Measurements from ENCODE around the gene MYPOP.

MYPOP gene

DNA sequence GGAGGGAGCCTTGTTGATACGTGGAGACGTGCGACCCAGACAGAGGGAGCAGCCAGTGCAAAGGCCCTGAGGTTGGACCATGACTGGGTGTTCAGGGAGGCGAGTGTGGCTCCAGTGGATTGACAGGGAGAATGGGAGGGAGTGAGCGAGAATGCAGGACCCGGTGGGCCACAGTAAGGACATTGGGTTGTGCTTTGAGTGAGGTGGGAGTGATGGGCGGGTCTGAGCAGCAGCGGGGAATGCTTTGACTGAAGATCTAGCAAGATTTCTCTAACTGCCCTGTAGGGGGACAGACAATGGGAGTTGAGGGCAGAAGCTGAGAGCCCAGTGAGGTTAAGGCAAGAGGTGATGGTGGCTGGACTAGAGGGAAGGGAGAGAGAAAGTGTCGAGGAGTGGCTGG, 19.9 kb upstream of the MYPOP start:
- DNase-seq (ENCODE audit: low read depth): peak; percentile 27
- no peak overlapping the region for H3K4me3 ChIP-seq (ENCODE audit: low read depth, low read length)
- TF ChIP-seq, protein P1, sequence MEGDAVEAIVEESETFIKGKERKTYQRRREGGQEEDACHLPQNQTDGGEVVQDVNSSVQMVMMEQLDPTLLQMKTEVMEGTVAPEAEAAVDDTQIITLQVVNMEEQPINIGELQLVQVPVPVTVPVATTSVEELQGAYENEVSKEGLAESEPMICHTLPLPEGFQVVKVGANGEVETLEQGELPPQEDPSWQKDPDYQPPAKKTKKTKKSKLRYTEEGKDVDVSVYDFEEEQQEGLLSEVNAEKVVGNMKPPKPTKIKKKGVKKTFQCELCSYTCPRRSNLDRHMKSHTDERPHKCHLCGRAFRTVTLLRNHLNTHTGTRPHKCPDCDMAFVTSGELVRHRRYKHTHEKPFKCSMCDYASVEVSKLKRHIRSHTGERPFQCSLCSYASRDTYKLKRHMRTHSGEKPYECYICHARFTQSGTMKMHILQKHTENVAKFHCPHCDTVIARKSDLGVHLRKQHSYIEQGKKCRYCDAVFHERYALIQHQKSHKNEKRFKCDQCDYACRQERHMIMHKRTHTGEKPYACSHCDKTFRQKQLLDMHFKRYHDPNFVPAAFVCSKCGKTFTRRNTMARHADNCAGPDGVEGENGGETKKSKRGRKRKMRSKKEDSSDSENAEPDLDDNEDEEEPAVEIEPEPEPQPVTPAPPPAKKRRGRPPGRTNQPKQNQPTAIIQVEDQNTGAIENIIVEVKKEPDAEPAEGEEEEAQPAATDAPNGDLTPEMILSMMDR (IDR thresholded peaks at IDR 0.05; ENCODE audit: insufficient read depth, low read depth, low read length, missing control alignments): peak; percentile 38

DNA sequence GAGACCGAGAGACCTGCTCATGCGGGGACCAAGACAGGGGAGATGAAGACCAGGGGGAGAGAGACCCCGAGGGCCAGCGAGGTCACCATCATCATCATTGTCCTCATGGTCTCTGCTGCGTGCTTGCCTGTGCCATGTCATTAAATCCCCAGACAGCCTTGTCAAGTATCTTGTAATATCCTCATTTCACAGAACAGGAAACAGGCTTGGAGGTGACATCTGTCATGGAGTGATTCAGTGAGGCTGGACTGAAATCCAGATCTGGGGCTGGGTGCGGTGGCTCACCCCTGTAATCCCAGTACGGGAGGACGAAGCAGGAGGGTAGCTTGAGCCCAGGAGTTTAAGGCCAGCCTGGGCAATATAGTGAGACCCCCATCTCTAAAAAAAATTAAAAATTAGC, 18.0 kb upstream of the MYPOP start:
- DNase-seq (ENCODE audit: low read depth): no peak
- TF ChIP-seq, protein P1 (IDR thresholded peaks at IDR 0.05; ENCODE audit: insufficient read depth, low read depth, low read length, missing control alignments): no peak
- H3K4me3 ChIP-seq (ENCODE audit: low read depth, low read length): no peak overlapping the region

DNA sequence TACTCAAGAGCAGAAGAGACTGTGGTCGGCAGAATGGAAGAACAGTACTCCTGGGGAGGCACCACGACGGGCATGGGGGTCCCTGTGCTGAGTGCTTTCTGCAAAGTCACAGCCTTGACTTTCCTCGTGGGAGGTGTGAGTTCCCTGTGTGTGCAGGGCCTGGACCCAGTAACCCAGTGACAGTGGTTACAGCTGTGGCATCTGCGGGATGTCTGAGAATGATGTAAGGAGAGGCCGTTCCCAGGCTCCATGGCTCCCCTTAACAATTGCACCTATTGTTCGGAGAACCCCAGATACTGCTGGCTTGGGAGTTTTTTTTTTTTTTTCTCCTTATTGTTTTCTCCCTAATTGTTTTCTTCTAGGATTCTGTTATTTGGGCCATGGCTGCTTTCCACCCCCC, 17.3 kb upstream of the MYPOP start:
- no peak overlapping the region for H3K4me3 ChIP-seq (ENCODE audit: low read depth, low read length)
- no peak for DNase-seq (ENCODE audit: low read depth)
- TF ChIP-seq, protein P1 (IDR thresholded peaks at IDR 0.05; ENCODE audit: insufficient read depth, low read depth, low read length, missing control alignments): no peak

DNA sequence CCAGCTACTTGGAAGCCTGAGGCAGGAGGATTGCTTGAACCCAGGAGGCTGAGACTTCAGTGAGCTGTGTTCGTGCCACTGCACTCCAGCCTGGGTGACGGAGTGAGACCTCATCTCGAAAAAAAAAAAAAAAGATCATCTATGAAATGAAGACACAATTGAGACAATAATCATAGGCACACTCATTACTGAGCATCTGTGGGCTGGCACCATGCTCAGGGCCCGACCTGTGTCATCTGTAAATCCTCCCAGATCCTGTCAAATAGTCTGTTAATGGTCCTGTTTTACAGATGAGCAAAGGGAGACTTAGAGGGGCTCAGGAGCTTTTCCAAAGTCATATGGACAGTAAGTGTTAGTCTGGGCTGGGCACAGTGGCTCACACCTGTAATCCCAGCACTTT, 16.3 kb upstream of the MYPOP start:
- H3K4me3 ChIP-seq (ENCODE audit: low read depth, low read length): no peak overlapping the region
- no peak for DNase-seq (ENCODE audit: low read depth)
- TF ChIP-seq, protein P1 (IDR thresholded peaks at IDR 0.05; ENCODE audit: insufficient read depth, low read depth, low read length, missing control alignments): no peak

DNA sequence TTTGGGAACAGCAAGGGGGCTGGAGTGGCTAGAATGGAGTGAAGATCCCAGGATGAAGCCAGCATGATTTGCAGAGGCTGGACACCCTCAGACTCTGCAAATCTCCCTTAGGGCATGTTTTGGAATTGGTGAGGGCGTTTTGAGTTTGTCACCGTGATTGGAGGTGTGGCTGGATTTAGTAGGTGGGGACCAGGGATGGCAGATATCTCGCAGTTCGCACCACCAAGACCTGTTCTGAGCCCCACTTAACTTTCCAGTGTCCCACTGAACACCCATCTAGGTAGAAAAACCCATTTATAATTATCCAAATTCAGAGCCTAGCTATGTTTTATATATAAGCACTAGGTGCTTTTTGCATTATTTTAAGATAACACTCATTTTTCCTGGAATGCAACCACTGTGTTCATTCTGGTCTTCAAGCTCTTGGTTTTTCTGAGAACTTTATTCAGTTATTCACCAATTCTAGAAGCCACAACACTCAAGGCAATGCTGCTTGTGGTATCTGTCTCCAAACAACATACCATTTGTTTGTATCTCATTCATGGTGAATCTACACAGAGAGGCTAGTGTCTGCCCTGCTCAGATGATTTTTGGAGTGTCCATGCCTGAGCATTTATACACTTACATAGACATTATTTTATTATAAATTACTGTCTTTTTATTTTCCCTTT, 15.1 kb upstream of the MYPOP start:
- no peak overlapping the region for H3K4me3 ChIP-seq (ENCODE audit: low read depth, low read length)
- DNase-seq (ENCODE audit: low read depth): no peak
- TF ChIP-seq, protein P1 (IDR thresholded peaks at IDR 0.05; ENCODE audit: insufficient read depth, low read depth, low read length, missing control alignments): no peak

DNA sequence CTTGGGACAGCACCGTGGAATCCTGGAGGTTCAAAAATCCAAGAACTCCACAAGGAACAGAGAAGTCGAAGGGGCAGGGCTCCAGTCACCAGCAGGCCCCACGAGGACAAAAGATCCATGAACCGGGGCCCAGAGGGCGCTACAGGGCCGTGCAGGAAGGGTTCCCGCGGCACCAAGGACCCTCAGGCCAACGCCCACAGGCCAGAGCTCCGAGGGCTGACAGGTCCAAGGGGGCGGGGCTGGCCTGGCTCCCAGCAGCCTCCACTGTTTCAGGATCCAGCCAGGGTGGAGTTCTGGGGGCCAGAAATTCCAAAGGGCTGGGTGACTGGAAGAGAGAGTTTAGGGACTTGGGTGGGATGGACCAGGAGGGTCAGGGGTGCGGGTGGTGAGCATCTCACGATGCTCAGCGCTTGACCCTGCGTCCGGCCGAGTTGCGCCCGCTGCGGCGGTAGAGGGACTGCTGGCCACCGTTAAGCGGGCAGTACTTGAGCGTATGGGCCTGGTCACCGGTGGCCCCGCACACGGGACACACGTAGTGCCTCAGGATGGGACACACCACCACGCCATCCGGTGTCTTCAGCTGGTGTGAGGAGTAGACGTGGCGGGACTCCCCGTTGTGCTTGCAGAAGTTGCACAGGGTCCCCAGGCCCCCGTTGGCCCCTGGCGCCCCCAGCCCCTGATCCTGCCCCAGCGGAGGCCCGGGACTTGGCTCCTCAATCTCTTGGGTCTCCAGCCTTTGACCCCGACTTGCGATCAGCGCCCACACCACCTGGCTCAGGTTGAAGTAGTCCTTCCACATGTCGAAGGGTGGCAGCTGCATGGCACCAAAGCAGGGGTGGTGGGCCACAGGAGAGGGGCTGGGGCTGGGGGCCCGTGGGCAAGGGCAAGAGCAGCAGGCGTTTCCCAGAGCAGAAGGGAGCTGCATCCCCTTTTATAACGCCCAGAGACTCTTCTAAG, 11.7 kb upstream of the MYPOP start, which contains the start of gene NANOS2:
TSS of gene NANOS2 (minus strand) at position 905 of the 957 bp plus-strand sequence. CDS start at position 820, 85 bp downstream.
- TF ChIP-seq, protein P1 (IDR thresholded peaks at IDR 0.05; ENCODE audit: insufficient read depth, low read depth, low read length, missing control alignments): no peak
- no peak within 1 kb of the TSS for H3K4me3 ChIP-seq (ENCODE audit: low read depth, low read length)
- peak; percentile 23 for DNase-seq (ENCODE audit: low read depth)

Measured in GM12865 (cell line).